Peyer's patch (tissue), 4 donors: ENCODE measurements around the gene CHN2. TPM values are rescaled to one million over a fixed set of nuclear protein-coding genes. Genes with fewer than 3 reads are reported as not detected.
A peak's percentile ranks its signal among the peaks of the same experiment; 100 is the strongest.

Experiments
- DNase-seq, 3 donors: peaks; one replicate each; pipeline ENCODE4 v3.0.0-alpha.2; 2017 to 2019
- H3K27ac ChIP-seq, 4 donors: fragments of 200-600 bp; sonication (generic); one replicate each; pipeline ENCODE4 v1.5.1; 2016 to 2019
- H3K27me3 ChIP-seq, 2 donors: fragments of 200-600 bp; sonication (generic); one replicate each; pipeline ENCODE4 v1.5.1; 2019
- H3K36me3 ChIP-seq, 3 donors: fragments of 200-600 bp; sonication (generic); one replicate each; pipeline ENCODE4 v1.5.1; 2016 to 2019
- H3K4me1 ChIP-seq, 4 donors: fragments of 200-600 bp; sonication (generic); one replicate each; pipeline ENCODE4 v1.5.1; 2016 to 2019
- H3K4me3 ChIP-seq, 4 donors: fragments of 200-600 bp; sonication (generic); 1 replicate in 3 of 4; 2 replicates in 1 of 4; pipeline ENCODE4 v1.5.1; 2016 to 2019; ENCODE audit warnings: mild to moderate bottlenecking in 1 of 4
- H3K9me3 ChIP-seq, 4 donors: fragments of 200-600 bp; sonication (generic); one replicate each; pipeline ENCODE4 v1.5.1; 2016 to 2019; ENCODE audit warnings: mild to moderate bottlenecking in 1 of 4
- CTCF ChIP-seq, 6 experiments: fragments of 450-650 bp in 4 of 6; fragments of 200-600 bp in 2 of 6; sonication (generic) in 1 of 6; IDR thresholded peaks; one replicate each; pipeline ENCODE4 v1.5.1; 2017 to 2019; ENCODE audit warnings: antibody characterized with exemption in 6 of 6, mild to moderate bottlenecking in 3 of 6, moderate library complexity in 1 of 6
- POLR2A ChIP-seq, 2 donors: fragments of 450-650 bp; IDR thresholded peaks; one replicate each; pipeline ENCODE4 v1.5.1; 2017; ENCODE audit warnings: antibody characterized with exemption in 2 of 2, mild to moderate bottlenecking in 2 of 2, moderate library complexity in 2 of 2
- total RNA-seq, 4 donors: library from RNA; depleted of rRNA; stranded (reverse); fragments of >200 nt; gene quantifications; one replicate each; pipeline ENCODE4 v1.1.0, GENCODE V29; 2016

CHN2 gene
- total RNA-seq, 4 donors from 2014 or later, result 29.7 to 159 (median 120) TPM

GRCh38 chr7:29332875-29333855 is 138.6 kb downstream of the CHN2 start:
- TF ChIP-seq POLR2A (IDR thresholded peaks at IDR 0.05), result no peak
- TF ChIP-seq CTCF (IDR thresholded peaks at IDR 0.05), result no peak
- H3K27ac ChIP-seq, result no peak overlapping the region

GRCh38 chr7:29335188-29336083 is 140.9 kb downstream of the CHN2 start:
- Histone ChIP-seq H3K9me3 (no peaks in the 10 kb centered on the region), H3K36me3 (no peaks in the 10 kb centered on the region), H3K27me3 (no peaks in the 10 kb centered on the region), H3K4me1 (peaks cover 0 to 7% (median 0%) of the 10 kb centered on the region in 4 donors), H3K27ac (no peak overlapping the region), H3K4me3 (no peak overlapping the region)
- DNase-seq, result no peak
- TF ChIP-seq CTCF (IDR thresholded peaks at IDR 0.05) (no peak), POLR2A (IDR thresholded peaks at IDR 0.05) (no peak)

More at GRCh38 chr7:29332875-29333855, 138.6 kb downstream of the CHN2 start:
- Histone ChIP-seq H3K36me3 (no peaks in the 10 kb centered on the region), H3K4me3 (no peak overlapping the region), H3K27me3 (no peaks in the 10 kb centered on the region), H3K4me1 (peaks cover 0 to 7% (median 0%) of the 10 kb centered on the region in 4 donors), H3K9me3 (no peaks in the 10 kb centered on the region)
- DNase-seq, result no peak

GRCh38 chr7:29337546-29338116 is 143.1 kb downstream of the CHN2 start:
- Histone ChIP-seq H3K27ac (peak overlapping the region in 1 of 4 donors; percentile 43), H3K9me3 (no peaks in the 10 kb centered on the region), H3K4me3 (no peak overlapping the region), H3K4me1 (peaks cover 0 to 6% (median 0%) of the 10 kb centered on the region in 4 donors), H3K36me3 (no peaks in the 10 kb centered on the region), H3K27me3 (no peaks in the 10 kb centered on the region)
- TF ChIP-seq POLR2A (IDR thresholded peaks at IDR 0.05), result no peak
- TF ChIP-seq CTCF (IDR thresholded peaks at IDR 0.05), result no peak
- DNase-seq, result peak in 2 of 3 donors; percentile 21 to 52

GRCh38 chr7:29340696-29341095 is 146.1 kb downstream of the CHN2 start:
- H3K27ac ChIP-seq, result no peak overlapping the region
- no peaks in the 10 kb centered on the region for H3K27me3 ChIP-seq
- no peaks in the 10 kb centered on the region for H3K4me1 ChIP-seq
- TF ChIP-seq POLR2A (IDR thresholded peaks at IDR 0.05) (no peak), CTCF (IDR thresholded peaks at IDR 0.05) (no peak)
- no peak overlapping the region for H3K4me3 ChIP-seq
- no peaks in the 10 kb centered on the region for H3K36me3 ChIP-seq
- no peak for DNase-seq
- no peaks in the 10 kb centered on the region for H3K9me3 ChIP-seq

- Histone ChIP-seq H3K4me1 (no peaks in the 10 kb centered on the region), H3K27ac (no peak overlapping the region), H3K36me3 (no peaks in the 10 kb centered on the region), H3K9me3 (no peaks in the 10 kb centered on the region), H3K4me3 (no peak overlapping the region), H3K27me3 (no peaks in the 10 kb centered on the region)
- TF ChIP-seq POLR2A (IDR thresholded peaks at IDR 0.05) (no peak), CTCF (IDR thresholded peaks at IDR 0.05) (no peak)
- DNase-seq, result no peak
Measured at GRCh38 chr7:29341156-29341555, 146.6 kb downstream of the CHN2 start.
